ENCODE results near the gene AGAP1.

Gene AGAP1

GRCh38 chr2:235986361-235986760, 492.5 kb downstream of the AGAP1 start:
- DNase-seq (ENCODE audit: low read depth, low spot score), result no peak

GRCh38 chr2:235988271-235989015, 494.6 kb downstream of the AGAP1 start:
- DNase-seq (ENCODE audit: low read depth, low spot score), result no peak

- DNase-seq (ENCODE audit: low read depth, low spot score), result no peak
Observed at GRCh38 chr2:235989591-235989990, 495.7 kb downstream of the AGAP1 start.

GRCh38 chr2:235990344-235990743, 496.5 kb downstream of the AGAP1 start:
- no peak for DNase-seq (ENCODE audit: low read depth, low spot score)

DNA sequence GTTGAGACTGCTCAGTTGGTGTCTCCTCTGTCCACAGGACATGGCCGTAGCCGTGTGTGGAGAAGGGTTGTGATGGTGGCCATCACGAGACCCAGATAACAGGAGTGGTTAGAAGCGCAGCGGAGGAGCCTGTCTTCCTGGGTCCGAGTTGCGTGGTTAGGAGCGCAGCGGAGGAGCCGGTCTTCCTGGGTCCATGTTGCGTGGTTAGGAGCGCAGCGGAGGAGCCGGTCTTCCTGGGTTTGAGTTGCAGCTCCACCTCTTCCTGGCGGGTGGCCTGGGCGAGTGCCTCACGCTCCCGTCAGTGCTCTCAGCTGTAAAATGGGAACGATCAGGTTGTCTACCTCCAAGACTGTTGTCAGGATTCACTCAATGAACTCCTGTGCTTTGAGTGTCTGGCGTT, 498.2 kb downstream of the AGAP1 start:
- DNase-seq (ENCODE audit: low read depth, low spot score), result no peak

- no peak for DNase-seq (ENCODE audit: low read depth, low spot score)
Observed at GRCh38 chr2:235996419-235996818, 502.6 kb downstream of the AGAP1 start.

- no peak for DNase-seq (ENCODE audit: low read depth, low spot score)
Observed at GRCh38 chr2:235999011-235999410, 505.2 kb downstream of the AGAP1 start.

GRCh38 chr2:236001166-236001828, 507.5 kb downstream of the AGAP1 start:
- no peak for DNase-seq (ENCODE audit: low read depth, low spot score)

GRCh38 chr2:236001854-236002253, 508.0 kb downstream of the AGAP1 start:
- no peak for DNase-seq (ENCODE audit: low read depth, low spot score)

DNA sequence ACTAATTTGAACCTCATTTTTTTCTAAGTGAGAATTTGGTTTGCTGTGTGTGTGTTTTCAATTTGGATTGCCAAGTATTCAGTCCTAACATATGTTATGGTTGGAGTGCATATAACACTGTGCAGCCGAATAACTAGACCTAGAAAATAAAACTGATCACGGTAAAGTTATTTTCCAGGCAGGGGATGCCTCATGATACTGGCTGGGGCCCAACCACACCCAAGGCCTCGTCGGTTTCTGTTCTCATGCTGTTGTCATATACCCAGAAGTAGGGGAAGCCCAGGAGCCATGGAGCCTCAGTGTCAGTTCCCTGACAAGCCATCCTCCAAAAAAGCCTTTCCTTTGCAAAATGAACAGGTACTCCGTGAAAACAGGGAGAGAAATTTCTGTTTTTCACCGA, 514.2 kb downstream of the AGAP1 start:
- no peak for DNase-seq (ENCODE audit: low read depth, low spot score)

DNA sequence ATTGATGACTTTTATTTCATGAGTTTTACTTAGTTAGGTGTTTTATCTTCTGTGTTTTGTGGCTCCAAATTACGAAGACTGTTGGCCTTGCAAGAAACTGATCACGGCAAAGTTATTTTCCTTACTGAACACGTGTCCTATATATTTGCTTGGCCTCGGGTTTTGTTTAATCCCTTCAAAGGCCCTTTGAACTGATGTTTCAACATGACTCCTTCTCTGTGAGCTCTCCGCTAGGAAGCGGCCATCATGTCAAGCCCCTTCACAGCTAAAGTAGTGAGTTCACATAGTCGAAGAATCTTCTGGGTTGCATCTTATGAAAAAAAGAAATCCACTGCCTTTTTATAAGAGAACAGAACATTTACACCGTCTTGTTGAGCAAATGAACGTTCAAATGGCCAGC, 515.0 kb downstream of the AGAP1 start:
- DNase-seq (ENCODE audit: low read depth, low spot score), result no peak

DNA sequence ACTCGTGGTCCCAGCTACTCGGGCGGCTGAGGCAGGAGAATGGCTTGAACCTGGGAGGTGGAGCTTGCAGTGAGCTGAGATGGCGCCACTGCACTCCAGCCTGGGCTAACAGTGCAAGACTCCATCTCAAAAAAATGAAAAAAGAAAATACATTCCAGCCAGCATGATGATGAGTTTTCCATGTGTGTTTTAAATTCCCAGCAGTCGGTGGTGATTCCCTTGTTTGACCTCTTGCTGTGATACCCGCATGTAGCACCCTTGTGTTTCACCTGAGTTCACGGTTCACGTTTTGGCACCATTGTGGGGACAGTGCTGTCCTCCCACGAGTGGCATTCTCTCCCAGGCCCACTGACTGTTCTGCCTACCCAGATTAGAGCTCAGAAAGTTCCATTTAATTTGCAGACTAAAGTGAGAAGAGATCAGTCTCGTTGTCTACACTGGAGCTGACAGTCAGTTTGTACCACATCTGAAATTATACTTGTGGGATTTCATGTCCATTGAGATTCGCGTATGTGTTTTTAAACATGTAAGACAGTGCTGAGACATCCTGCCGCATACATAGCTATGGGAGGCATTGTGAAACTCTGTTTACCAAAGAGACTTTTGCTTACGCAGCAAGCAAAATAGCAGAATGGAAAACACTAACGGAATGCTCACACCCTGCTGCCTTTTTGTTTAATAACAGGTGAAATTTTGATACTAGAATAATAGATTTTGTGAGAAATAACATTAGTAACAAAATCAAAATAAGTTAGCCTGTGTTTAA, 517.3 kb downstream of the AGAP1 start:
- no peak for DNase-seq (ENCODE audit: low read depth, low spot score)

DNA sequence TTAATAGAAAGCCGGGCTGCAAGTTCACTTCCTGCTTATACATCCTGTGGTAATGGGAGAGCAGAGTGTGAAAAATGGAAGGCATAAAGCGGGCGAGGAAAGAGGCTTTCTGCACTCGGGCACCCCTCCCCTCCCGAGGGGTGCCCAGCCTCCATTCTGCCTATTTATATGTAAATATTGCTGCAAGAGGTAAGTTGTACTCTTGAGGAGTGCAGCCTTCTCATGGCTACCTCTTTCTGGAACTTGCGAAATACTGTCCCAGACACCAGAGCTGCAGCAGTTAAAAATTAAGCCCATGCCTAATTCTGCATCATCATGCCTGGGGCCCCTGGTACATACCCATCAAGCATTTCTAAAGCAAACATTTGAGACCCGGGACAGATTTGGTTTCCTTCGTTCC, 518.3 kb downstream of the AGAP1 start:
- DNase-seq (ENCODE audit: low read depth, low spot score), result no peak

GRCh38 chr2:236014408-236015131, 520.7 kb downstream of the AGAP1 start:
- DNase-seq (ENCODE audit: low read depth, low spot score), result no peak

GRCh38 chr2:236015171-236015570, 521.3 kb downstream of the AGAP1 start:
- no peak for DNase-seq (ENCODE audit: low read depth, low spot score)

DNA sequence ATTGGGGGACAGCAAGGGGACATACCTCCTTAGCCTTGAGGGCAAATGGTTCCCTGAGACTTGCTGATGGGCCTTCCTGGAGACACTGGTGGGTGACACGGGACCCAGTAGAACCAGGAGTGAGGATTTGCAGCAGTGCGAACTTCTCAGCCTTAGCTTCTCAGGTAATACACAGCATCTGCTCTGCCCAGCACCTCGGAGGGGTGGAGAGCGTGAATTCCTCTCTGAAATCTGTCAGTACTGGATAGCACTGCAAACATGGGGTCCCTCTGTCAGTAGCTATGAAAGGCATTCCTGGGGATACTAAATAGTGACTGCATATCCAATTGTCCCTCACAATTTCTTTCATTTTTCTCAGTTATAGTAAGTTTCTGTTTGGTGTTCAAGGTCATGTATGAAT, 522.7 kb downstream of the AGAP1 start:
- DNase-seq (ENCODE audit: low read depth, low spot score), result no peak

- no peak for DNase-seq (ENCODE audit: low read depth, low spot score)
Observed at GRCh38 chr2:236017446-236017845, 523.6 kb downstream of the AGAP1 start.

GRCh38 chr2:236019434-236019833, 525.6 kb downstream of the AGAP1 start:
- DNase-seq (ENCODE audit: low read depth, low spot score), result no peak

- DNase-seq (ENCODE audit: low read depth, low spot score), result no peak
Observed at GRCh38 chr2:236021499-236022057, 527.7 kb downstream of the AGAP1 start.

DNA sequence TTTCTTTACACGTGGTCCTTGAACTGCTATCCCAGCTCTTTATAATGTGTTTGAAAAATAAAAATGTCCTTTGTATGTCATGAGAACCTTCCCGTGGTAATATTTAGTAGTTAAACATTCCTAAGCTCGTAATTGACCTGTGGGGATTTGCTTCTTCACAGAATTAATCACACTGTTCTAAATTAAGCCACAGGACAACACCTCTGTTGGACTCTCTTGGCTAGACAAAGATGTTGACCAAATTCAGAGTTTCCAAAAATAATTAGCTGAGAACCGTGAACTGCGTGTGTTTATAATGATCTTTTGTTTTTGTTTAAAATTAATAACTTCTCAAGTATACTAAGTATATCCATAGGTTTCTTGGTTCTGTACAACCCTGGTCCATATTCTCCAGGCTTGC, 528.3 kb downstream of the AGAP1 start:
- no peak for DNase-seq (ENCODE audit: low read depth, low spot score)

DNA sequence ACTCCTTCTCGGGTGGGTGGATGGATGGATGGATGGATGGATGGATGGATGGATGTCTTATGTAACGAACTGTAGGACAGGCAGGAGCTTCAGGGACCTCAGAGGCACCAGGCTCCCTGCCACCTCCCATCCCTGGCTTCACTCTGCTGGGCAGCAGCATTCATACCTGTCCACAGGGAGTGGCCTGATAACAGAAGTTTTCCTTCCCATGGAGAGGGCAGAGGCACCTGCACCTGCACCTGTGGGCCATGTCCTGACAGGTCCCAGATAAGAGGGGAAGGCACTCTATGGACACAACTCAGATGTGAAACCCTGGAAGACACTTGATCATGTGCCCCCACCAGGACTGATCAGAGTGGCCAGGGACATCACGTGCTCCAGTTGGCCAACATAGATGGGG, 532.0 kb downstream of the AGAP1 start:
- no peak for DNase-seq (ENCODE audit: low read depth, low spot score)

DNA sequence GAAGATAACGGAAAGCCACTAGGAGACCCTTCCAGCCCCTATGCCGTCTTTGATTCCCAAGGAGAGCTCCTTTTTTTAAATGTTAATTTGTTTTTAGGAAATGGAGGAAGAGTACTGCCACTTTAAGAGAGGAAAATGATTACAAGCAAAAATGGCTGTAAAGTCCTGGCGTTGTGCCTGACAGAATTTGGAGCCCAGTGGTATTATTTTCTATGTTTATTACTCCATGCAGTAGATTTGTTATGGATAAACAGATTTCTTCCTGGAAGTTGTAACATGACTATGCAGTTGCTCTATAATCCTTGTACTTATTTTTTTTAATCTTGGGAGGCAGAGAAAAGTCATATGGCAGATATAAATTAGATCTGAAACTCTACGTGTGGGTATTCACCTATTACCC, 533.0 kb downstream of the AGAP1 start:
- no peak for DNase-seq (ENCODE audit: low read depth, low spot score)
